Effector memory CD4-positive, alpha-beta T cell (primary cell): ENCODE results near the gene IPCEF1.

ENCODE experiments used
- DNase-seq, 3 donors: peaks; one replicate each; pipeline ENCODE4 v3.0.0-alpha.2; 2020
- H3K27ac ChIP-seq: 2 replicates; pipeline ENCODE4 v1.7.0; 2013; ENCODE audit warnings: mild to moderate bottlenecking, low read length, moderate library complexity; ENCODE audit not compliant: insufficient read depth, poor library complexity, severe bottlenecking
- H3K27me3 ChIP-seq: replicated peaks from 2 replicates; pipeline ENCODE4 v1.7.0; 2013; ENCODE audit warnings: mild to moderate bottlenecking, low read length; ENCODE audit not compliant: insufficient read depth, control insufficient read depth, poor library complexity, severe bottlenecking
- H3K36me3 ChIP-seq: 2 replicates; pipeline ENCODE4 v1.7.0; 2013; ENCODE audit warnings: mild to moderate bottlenecking, low read length, moderate library complexity; ENCODE audit not compliant: control insufficient read depth, insufficient read depth
- H3K4me1 ChIP-seq: 2 replicates; pipeline ENCODE4 v1.7.0; 2013; ENCODE audit warnings: low read length, mild to moderate bottlenecking; ENCODE audit not compliant: control insufficient read depth, insufficient read depth, poor library complexity, severe bottlenecking
- H3K4me3 ChIP-seq: 2 replicates; pipeline ENCODE4 v1.7.0; 2013; ENCODE audit warnings: low read length, low read depth, mild to moderate bottlenecking; ENCODE audit not compliant: insufficient read depth, poor library complexity, severe bottlenecking
- H3K9me3 ChIP-seq: 2 replicates; pipeline ENCODE4 v1.7.0; 2013; ENCODE audit warnings: mild to moderate bottlenecking, low read length, moderate library complexity; ENCODE audit not compliant: control insufficient read depth

Gene IPCEF1

DNA sequence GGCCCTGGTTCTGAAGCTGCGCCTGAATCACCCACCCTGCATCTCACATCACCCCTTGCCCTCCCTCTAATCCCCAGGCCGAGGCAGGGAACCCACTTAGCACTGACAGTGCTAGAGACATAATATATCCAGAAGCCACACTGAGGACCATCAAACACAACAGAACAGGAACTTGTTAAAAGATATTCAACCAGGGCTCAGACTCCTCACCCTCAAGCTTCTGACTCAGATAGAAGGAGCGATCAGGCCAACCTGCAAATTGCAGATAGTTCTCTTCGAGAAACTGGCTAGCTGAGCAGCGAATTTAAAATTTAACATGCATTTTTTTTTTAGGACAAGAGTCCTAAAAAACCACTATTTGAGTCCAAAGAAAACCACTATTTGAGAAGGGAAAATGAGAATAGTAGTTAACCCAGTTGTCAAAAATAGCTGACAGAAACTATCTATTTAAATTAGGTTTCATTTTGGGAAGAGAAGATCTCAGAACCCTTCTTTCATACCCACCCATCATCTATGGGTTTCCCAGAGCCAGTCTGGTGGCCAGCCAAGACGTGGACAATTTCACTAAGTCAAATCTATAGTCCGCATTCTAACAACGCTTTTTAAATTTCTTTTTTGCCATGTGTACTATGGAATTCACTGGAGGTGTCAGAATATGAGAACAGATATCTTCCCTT, 222.0 kb downstream of the IPCEF1 start:
- no peaks in the 10 kb centered on the region for H3K9me3 ChIP-seq
- H3K36me3 ChIP-seq, result no peaks in the 10 kb centered on the region
- H3K27ac ChIP-seq, result no peak overlapping the region
- no peak for DNase-seq
- H3K4me1 ChIP-seq, result no peaks in the 10 kb centered on the region
- no peaks in the 10 kb centered on the region for H3K27me3 ChIP-seq
- no peak overlapping the region for H3K4me3 ChIP-seq

DNA sequence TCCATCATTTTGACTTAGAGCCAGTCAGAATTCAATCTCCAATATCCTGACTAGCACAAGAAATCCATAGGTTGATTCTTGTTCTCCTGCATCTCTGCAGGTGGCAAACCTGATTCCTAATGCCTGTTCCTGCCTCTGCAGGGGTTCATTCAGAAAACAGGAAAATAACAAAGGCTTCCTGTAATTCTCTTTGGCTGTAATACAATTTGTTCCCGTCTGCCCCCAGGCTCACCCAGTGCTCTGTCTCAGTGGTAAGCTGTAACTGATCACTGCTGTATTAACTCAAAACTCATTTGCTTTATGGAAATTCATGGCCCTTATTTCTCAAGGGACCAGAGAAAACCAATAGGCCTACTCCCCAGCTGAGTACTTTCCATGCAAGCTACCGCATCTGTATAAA, 228.9 kb downstream of the IPCEF1 start:
- no peaks in the 10 kb centered on the region for H3K4me1 ChIP-seq
- no peaks in the 10 kb centered on the region for H3K9me3 ChIP-seq
- H3K27ac ChIP-seq, result no peak overlapping the region
- no peaks in the 10 kb centered on the region for H3K27me3 ChIP-seq
- no peaks in the 10 kb centered on the region for H3K36me3 ChIP-seq
- no peak overlapping the region for H3K4me3 ChIP-seq
- DNase-seq, result no peak

GRCh38 chr6:154125421-154125820, 231.2 kb downstream of the IPCEF1 start:
- no peaks in the 10 kb centered on the region for H3K4me1 ChIP-seq
- H3K27me3 ChIP-seq, result no peaks in the 10 kb centered on the region
- no peak for DNase-seq

GRCh38 chr6:154123155-154123956, 233.2 kb downstream of the IPCEF1 start:
- Histone ChIP-seq H3K27ac (no peak overlapping the region), H3K36me3 (no peaks in the 10 kb centered on the region), H3K4me1 (no peaks in the 10 kb centered on the region), H3K4me3 (no peak overlapping the region), H3K27me3 (no peaks in the 10 kb centered on the region), H3K9me3 (no peaks in the 10 kb centered on the region)
- no peak for DNase-seq

More at GRCh38 chr6:154125421-154125820, 231.2 kb downstream of the IPCEF1 start:
- H3K27ac ChIP-seq, result no peak overlapping the region
- no peak overlapping the region for H3K4me3 ChIP-seq
- H3K9me3 ChIP-seq, result no peaks in the 10 kb centered on the region
- no peaks in the 10 kb centered on the region for H3K36me3 ChIP-seq

DNA sequence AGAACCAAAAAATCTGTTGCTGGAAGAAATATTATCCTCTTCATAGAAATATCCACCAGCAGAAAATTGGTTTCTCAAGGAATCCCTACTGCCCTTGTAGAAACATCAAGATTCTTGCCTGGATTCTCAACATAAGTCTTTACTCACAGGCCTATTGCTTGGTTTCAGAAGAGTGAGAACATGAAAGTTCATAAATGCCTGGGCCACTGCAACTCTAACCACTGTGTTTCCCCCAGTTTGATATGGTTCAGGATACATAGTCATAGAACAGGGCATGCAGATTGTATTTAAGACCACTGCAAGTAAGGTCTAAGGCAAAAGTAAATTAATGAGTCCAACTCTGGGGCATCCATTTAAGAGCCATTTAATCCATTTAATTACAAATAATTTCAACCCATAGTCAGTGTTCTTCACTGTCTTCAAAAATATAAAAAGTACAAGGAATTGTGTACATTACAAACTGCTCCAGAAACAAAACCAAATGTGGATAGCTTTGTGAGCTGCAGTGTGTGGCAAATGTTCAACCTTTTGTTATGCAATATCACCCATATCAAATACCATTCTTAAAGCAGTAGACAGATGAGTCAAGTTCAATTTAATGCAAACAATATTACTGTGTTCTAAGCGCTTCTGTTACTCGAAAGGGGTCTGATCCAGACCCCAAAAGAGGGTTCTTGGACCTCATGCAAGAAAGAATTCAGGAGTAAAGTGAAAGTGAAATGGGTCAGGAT, 234.2 kb downstream of the IPCEF1 start:
- no peak for DNase-seq
- Histone ChIP-seq H3K4me3 (no peak overlapping the region), H3K27me3 (no peaks in the 10 kb centered on the region), H3K27ac (no peak overlapping the region), H3K36me3 (no peaks in the 10 kb centered on the region), H3K9me3 (no peaks in the 10 kb centered on the region), H3K4me1 (no peaks in the 10 kb centered on the region)

- Histone ChIP-seq H3K4me1 (no peaks in the 10 kb centered on the region), H3K36me3 (no peaks in the 10 kb centered on the region), H3K9me3 (no peaks in the 10 kb centered on the region), H3K4me3 (no peak overlapping the region), H3K27me3 (no peaks in the 10 kb centered on the region), H3K27ac (no peak overlapping the region)
- no peak for DNase-seq
These were observed 239.1 kb downstream of the IPCEF1 start for GRCh38 chr6:154117485-154117884.

DNA sequence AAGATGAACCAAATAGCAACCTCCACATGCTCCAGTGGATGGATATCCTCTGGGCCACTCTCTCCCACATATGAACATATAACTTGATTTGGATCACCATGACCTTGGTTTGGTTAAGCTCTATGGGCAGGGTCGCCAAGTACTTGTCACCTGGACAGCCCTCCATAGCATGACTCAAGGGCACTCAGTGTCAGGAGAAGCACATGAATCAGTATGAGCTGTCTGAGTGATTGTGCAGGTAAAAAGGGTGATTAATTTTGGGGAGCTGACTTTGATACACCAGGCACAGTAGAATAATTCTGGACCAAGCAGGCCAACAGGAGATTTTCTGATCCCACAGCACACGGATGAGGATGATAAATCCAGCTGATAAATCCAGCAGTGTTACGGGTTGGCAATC, 243.2 kb downstream of the IPCEF1 start:
- H3K27ac ChIP-seq, result no peak overlapping the region
- DNase-seq, result no peak
- no peaks in the 10 kb centered on the region for H3K9me3 ChIP-seq
- no peaks in the 10 kb centered on the region for H3K36me3 ChIP-seq
- H3K4me1 ChIP-seq, result no peaks in the 10 kb centered on the region
- no peak overlapping the region for H3K4me3 ChIP-seq
- H3K27me3 ChIP-seq, result no peaks in the 10 kb centered on the region

- no peak for DNase-seq
- H3K4me3 ChIP-seq, result no peak overlapping the region
- H3K27me3 ChIP-seq, result no peaks in the 10 kb centered on the region
- no peaks in the 10 kb centered on the region for H3K9me3 ChIP-seq
- no peaks in the 10 kb centered on the region for H3K4me1 ChIP-seq
- H3K36me3 ChIP-seq, result no peaks in the 10 kb centered on the region
- H3K27ac ChIP-seq, result no peak overlapping the region
These were observed 244.3 kb downstream of the IPCEF1 start for GRCh38 chr6:154112181-154112809.

- Histone ChIP-seq H3K4me1 (no peaks in the 10 kb centered on the region), H3K27me3 (no peaks in the 10 kb centered on the region), H3K4me3 (no peak overlapping the region), H3K9me3 (no peaks in the 10 kb centered on the region), H3K36me3 (no peaks in the 10 kb centered on the region), H3K27ac (no peak overlapping the region)
- no peak for DNase-seq
These were observed 245.6 kb downstream of the IPCEF1 start for GRCh38 chr6:154111025-154111424.
